Measurements from ENCODE around the gene AMDHD1. TPM values are rescaled to one million over a fixed set of nuclear protein-coding genes. Genes with fewer than 3 reads are reported as not detected.

The AMDHD1 gene
- total and polyA plus RNA-seq, 10 of the 15 experiments (the other 5 are each of a cell fraction or from before 2014, with no cell fraction given) = 0.04 to 0.28 (median 0.13) TPM; not detected in 4

DNA sequence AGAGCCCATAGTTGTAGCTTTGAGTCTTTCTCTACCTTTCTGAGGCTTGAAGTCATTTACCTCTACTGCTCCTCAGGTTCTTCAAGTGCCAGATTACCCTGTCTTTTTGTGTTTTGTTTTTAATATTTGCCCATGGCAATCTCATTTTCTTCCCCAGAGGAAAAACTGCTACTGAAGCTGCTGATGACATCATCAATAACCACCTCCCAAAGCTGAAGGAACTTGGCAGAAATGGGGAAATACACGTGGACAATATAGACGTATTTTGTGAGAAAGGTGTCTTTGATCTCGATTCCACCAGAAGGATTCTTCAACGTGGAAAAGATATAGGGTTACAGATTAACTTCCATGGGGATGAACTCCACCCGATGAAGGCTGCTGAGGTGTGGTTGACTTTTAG, 17.1 kb downstream of the AMDHD1 start:
- no peaks in the 10 kb centered on the region for H3K27me3 ChIP-seq (replicated peaks in 1 of 2; ENCODE audit: control insufficient read depth in 2 of 2, insufficient read depth in 2 of 2, low read length in 1 of 2)
- ChIA-PET POLR2A (no interaction called here), CTCF (interaction anchor here (2.6 to 3.8 kb wide), 2 partner anchors 38 to 41 kb away, joined by 10 to 22 read pairs; no protein-coding TSS in a partner anchor), SMC1A (ENCODE audit: uncharacterized antibody, unreplicated experiment) (interaction anchor here (1.3 kb wide), 1 partner anchor 18 kb away, joined by 6 read pairs; the partner anchor contains the start of gene CCDC38), RAD21 (ENCODE audit: unreplicated experiment) (interaction anchor here (0.6 kb wide), 1 partner anchor 177 kb away, joined by 3 read pairs; no protein-coding TSS in a partner anchor)
- no peak for DNase-seq (ENCODE audit: low read depth, low spot score)
- no peak overlapping the region for H2AFZ ChIP-seq (ENCODE audit: control insufficient read depth, low read depth, low read length)
- in situ Hi-C loops (cut with MboI) (no loop called here), intact Hi-C loops (cut with micrococcal nuclease; ENCODE audit: unreplicated experiment) (no loop called here)
- BruUV-seq (replicated peaks) = no TSS peak
- no peak overlapping the region for H3K9ac ChIP-seq (ENCODE audit: control insufficient read depth, insufficient read depth, low read length)
- H3K4me3 ChIP-seq = no peak overlapping the region
- H3K4me1 ChIP-seq (ENCODE audit: control insufficient read depth, insufficient read depth, low read length) = no peaks in the 10 kb centered on the region
- no peaks in the 10 kb centered on the region for H3K9me3 ChIP-seq (replicated peaks; ENCODE audit: control insufficient read depth, insufficient read depth, low read length)
- WGBS (ENCODE audit: insufficient coverage, insufficient replicate concordance, low lambda C conversion rate, missing lambda C conversion rate) = 20% methylated on average over 5 of the region's 5 CpGs
- H3K4me2 ChIP-seq (ENCODE audit: control insufficient read depth, insufficient read depth) = no peak overlapping the region
- H3K36me3 ChIP-seq (ENCODE audit: control insufficient read depth in 2 of 2, insufficient read depth in 2 of 2, low read length in 1 of 2) = no peaks in the 10 kb centered on the region
- TF ChIP-seq ZZZ3 (IDR thresholded peaks at IDR 0.05; ENCODE audit: control insufficient read depth, insufficient read length, low read depth) (no peak), SUZ12 (IDR thresholded peaks at IDR 0.05; ENCODE audit: unreplicated experiment) (no peak), ATF7 (IDR thresholded peaks at IDR 0.05; ENCODE audit: low read depth) (0 out of 2 replicates have a peak, but pooled peaks have one; percentile 19), EP300 (IDR thresholded peaks at IDR 0.05; ENCODE audit: borderline replicate concordance in 1 of 2, control insufficient read depth in 1 of 2, low read depth in 2 of 2, low read length in 2 of 2) (no peak)
- H4K20me1 ChIP-seq (ENCODE audit: control insufficient read depth, insufficient read depth) = no peaks in the 10 kb centered on the region
- no peak for ATAC-seq
- FAIRE-seq = no peak
- no peaks in the 10 kb centered on the region for H3K79me2 ChIP-seq (ENCODE audit: control insufficient read depth, insufficient read depth, low read length)
- H3K27ac ChIP-seq (ENCODE audit: control insufficient read depth, insufficient read depth) = no peak overlapping the region

- Histone ChIP-seq H3K4me3 (no peak overlapping the region), H3K36me3 (ENCODE audit: control insufficient read depth in 2 of 2, insufficient read depth in 2 of 2, low read length in 1 of 2) (no peaks in the 10 kb centered on the region), H3K27me3 (replicated peaks in 1 of 2; ENCODE audit: control insufficient read depth in 2 of 2, insufficient read depth in 2 of 2, low read length in 1 of 2) (no peaks in the 10 kb centered on the region), H3K79me2 (ENCODE audit: control insufficient read depth, insufficient read depth, low read length) (no peaks in the 10 kb centered on the region), H2AFZ (ENCODE audit: control insufficient read depth, low read depth, low read length) (no peak overlapping the region), H3K9ac (ENCODE audit: control insufficient read depth, insufficient read depth, low read length) (no peak overlapping the region), H3K4me1 (ENCODE audit: control insufficient read depth, insufficient read depth, low read length) (no peaks in the 10 kb centered on the region), H3K4me2 (ENCODE audit: control insufficient read depth, insufficient read depth) (no peak overlapping the region), H4K20me1 (ENCODE audit: control insufficient read depth, insufficient read depth) (no peaks in the 10 kb centered on the region), H3K9me3 (replicated peaks; ENCODE audit: control insufficient read depth, insufficient read depth, low read length) (no peaks in the 10 kb centered on the region), H3K27ac (ENCODE audit: control insufficient read depth, insufficient read depth) (no peak overlapping the region)
- SMC1A ChIA-PET (ENCODE audit: uncharacterized antibody, unreplicated experiment) = interaction anchor here (0.7 to 1.9 kb wide), 3 partner anchors 9 to 156 kb away, joined by 3 to 6 read pairs (median 5); no protein-coding TSS in a partner anchor
- ATAC-seq (no peak), FAIRE-seq (no peak), DNase-seq (ENCODE audit: low read depth, low spot score) (no peak)
- BruUV-seq (replicated peaks) = no TSS peak
- intact Hi-C loops (cut with micrococcal nuclease; ENCODE audit: unreplicated experiment) (no loop called here), in situ Hi-C loops (cut with MboI) (no loop called here)
- TF ChIP-seq SMARCA5 (IDR thresholded peaks at IDR 0.05) = no peak
- TF ChIP-seq MYB (IDR thresholded peaks at IDR 0.05; ENCODE audit: borderline replicate concordance, low read depth, low read length) = no peak
- TF ChIP-seq KLF5 (IDR thresholded peaks at IDR 0.05; ENCODE audit: partially characterized antibody) = no peak
- no peak for TF ChIP-seq TCF12 (IDR thresholded peaks at IDR 0.05; ENCODE audit: low read depth, low read length)
- TF ChIP-seq, protein P1, sequence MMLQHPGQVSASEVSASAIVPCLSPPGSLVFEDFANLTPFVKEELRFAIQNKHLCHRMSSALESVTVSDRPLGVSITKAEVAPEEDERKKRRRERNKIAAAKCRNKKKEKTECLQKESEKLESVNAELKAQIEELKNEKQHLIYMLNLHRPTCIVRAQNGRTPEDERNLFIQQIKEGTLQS (IDR thresholded peaks at IDR 0.05; ENCODE audit: borderline replicate concordance, extremely low read depth, low read depth, low read length) = no peak
- TF ChIP-seq BACH1 (IDR thresholded peaks at IDR 0.05; ENCODE audit: borderline replicate concordance) = no peak
- no peak for TF ChIP-seq USF2 (IDR thresholded peaks at IDR 0.05; ENCODE audit: borderline replicate concordance, low read depth, low read length)
- no peak for TF ChIP-seq NR2C2 (IDR thresholded peaks at IDR 0.05; ENCODE audit: borderline replicate concordance, control insufficient read depth, insufficient read length, low read depth)
- TF ChIP-seq WRNIP1 (IDR thresholded peaks at IDR 0.05; ENCODE audit: borderline replicate concordance, low read depth, low read length) = no peak
- no peak for TF ChIP-seq FOS (IDR thresholded peaks at IDR 0.05; ENCODE audit: borderline replicate concordance, extremely low read depth, insufficient read length)
- no peak for TF ChIP-seq RAD21 (IDR thresholded peaks at IDR 0.05; ENCODE audit: insufficient read depth, low read depth, low read length)
- RAD21 ChIA-PET (ENCODE audit: unreplicated experiment) = no interaction called here
- CTCF ChIA-PET = interaction anchor here (0.9 to 3.9 kb wide), 4 partner anchors 20 to 44 kb away, joined by 3 to 19 read pairs (median 7); partner anchors contain the start of gene CCDC38
- WGBS (ENCODE audit: insufficient coverage, insufficient replicate concordance, low lambda C conversion rate, missing lambda C conversion rate) = 38% methylated on average over 7 of the region's 7 CpGs
- POLR2A ChIA-PET = no interaction called here
Observed at GRCh38 chr12:95962222-95962621, 19.1 kb downstream of the AMDHD1 start.

All from GM12878 (cell line).